NB4 (cell line): ENCODE results near the gene CACNG6.

Source experiments
- MYC ChIP-seq: IDR thresholded peaks from 2 replicates; pipeline ENCODE4 v1.6.1; 2011; ENCODE audit warnings: low read depth, low read length
- POLR2A ChIP-seq: IDR thresholded peaks from 2 replicates; pipeline ENCODE4 v1.6.1; 2011; ENCODE audit warnings: mild to moderate bottlenecking; ENCODE audit not compliant: insufficient read length; ENCODE audit errors: extremely low read depth
- TF ChIP-seq, protein P1 (sequence below): IDR thresholded peaks from one replicate; pipeline ENCODE4 v1.5.1; 2012; ENCODE audit warnings: low read depth, low read length
- TF ChIP-seq, protein P2 (sequence below): IDR thresholded peaks from 2 replicates; pipeline ENCODE4 v1.6.1; 2011; ENCODE audit warnings: low read depth, low read length

DNA sequence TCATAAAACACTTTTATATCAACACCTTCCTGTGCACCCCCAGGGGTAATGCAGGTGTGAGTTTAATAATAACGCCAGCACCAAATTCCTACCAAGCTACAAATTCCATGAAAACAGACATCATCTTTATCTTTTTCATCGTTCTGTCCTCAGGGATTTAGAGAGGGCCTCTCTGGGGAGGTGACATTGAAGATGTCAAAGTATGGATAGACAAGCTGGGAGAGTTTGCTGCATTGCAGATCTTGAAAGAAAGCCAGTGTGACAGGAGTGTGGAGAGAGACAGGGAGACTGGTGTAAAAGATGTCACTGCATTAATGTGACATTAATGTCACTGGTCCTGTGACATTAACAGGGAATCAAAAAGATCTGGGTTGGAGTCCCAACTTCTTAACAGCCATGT lies 10.1 kb downstream of the CACNG6 start:
- TF ChIP-seq, protein P1, sequence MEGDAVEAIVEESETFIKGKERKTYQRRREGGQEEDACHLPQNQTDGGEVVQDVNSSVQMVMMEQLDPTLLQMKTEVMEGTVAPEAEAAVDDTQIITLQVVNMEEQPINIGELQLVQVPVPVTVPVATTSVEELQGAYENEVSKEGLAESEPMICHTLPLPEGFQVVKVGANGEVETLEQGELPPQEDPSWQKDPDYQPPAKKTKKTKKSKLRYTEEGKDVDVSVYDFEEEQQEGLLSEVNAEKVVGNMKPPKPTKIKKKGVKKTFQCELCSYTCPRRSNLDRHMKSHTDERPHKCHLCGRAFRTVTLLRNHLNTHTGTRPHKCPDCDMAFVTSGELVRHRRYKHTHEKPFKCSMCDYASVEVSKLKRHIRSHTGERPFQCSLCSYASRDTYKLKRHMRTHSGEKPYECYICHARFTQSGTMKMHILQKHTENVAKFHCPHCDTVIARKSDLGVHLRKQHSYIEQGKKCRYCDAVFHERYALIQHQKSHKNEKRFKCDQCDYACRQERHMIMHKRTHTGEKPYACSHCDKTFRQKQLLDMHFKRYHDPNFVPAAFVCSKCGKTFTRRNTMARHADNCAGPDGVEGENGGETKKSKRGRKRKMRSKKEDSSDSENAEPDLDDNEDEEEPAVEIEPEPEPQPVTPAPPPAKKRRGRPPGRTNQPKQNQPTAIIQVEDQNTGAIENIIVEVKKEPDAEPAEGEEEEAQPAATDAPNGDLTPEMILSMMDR: no peak
- TF ChIP-seq MYC: no peak
- TF ChIP-seq POLR2A: no peak
- TF ChIP-seq, protein P2, sequence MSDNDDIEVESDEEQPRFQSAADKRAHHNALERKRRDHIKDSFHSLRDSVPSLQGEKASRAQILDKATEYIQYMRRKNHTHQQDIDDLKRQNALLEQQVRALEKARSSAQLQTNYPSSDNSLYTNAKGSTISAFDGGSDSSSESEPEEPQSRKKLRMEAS: no peak
